Central memory CD8-positive, alpha-beta T cell (primary cell): Measurements from ENCODE around the gene GRK6.

Source experiments
- ATAC-seq: fragments of 150-1000 bp; cut with Tn5 transposase; replicated peaks from 2 replicates; pipeline ENCODE4 v1.10.0; 2022; ENCODE audit warnings: mild to moderate bottlenecking, moderate FRiP score, moderate number of reproducible peaks; ENCODE audit not compliant: poor library complexity, severe bottlenecking; ENCODE audit errors: extremely low read depth
- DNase-seq, 2 donors: peaks; one replicate each; pipeline ENCODE4 v3.0.0; 2021; ENCODE audit warnings: low spot score in 2 of 2
- H3K27ac Mint-ChIP-seq: one replicate; pipeline ENCODE4 v1.8.0; 2022; ENCODE audit warnings: low read depth, mild to moderate bottlenecking, moderate library complexity, mixed read lengths
- H3K27me3 Mint-ChIP-seq: one replicate; pipeline ENCODE4 v1.8.0; 2022; ENCODE audit warnings: mixed read lengths
- H3K36me3 Mint-ChIP-seq: one replicate; pipeline ENCODE4 v1.8.0; 2022; ENCODE audit warnings: mild to moderate bottlenecking, moderate library complexity, mixed read lengths; ENCODE audit not compliant: insufficient read depth
- H3K4me1 Mint-ChIP-seq: one replicate; pipeline ENCODE4 v1.8.0; 2022; ENCODE audit warnings: mixed read lengths
- H3K4me3 Mint-ChIP-seq: one replicate; pipeline ENCODE4 v1.8.0; 2022; ENCODE audit warnings: mild to moderate bottlenecking, moderate library complexity, mixed read lengths
- H3K9me3 Mint-ChIP-seq: one replicate; pipeline ENCODE4 v1.8.0; 2022; ENCODE audit warnings: mixed read lengths

Gene GRK6

DNA sequence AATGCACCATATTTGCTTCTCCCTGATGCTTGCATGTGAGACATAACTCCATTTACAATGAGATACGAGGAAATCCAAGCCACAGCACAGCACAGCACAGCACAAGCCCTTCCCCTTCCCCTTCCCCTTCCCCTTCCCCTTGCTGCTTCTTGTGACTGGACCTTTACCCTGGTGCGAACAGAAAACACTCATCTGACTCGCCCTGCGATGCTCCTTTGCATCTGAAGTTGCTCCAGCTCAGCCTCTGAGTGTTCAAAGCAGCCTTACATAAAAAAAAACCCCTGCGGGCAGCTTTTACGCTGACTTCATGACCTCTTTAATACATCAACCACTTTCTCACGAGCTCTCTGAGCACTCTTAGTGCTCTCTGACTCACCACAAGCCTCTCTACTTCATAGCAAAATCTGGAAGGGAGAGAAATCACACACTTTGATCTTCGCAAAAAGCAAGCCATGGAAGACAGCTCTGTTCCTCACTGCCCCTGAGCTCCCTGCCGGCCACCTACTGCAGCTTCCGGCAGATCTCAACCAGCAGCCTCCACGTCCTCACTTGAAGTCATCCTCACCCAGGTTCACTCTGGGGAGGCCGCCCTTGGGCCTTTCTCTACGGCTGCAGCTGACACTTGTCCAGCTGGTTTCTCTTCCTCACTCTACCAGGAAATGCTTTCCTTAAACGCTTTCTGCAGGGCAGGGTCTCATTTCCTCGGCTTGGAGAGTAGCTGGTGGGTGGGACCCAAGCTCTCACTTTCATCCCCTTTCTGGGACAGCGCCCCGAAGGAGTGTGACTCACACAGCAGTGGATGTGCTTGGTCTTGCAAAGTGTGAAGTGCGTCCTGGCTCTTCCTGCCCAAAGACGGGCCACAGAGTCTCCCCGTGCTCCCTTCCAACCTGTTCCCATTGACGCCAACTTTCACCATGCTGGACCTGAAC lies 37.0 kb upstream of the GRK6 start:
- ATAC-seq (peak; percentile 85), DNase-seq (peak in 1 of 2 donors; percentile 50)
- Mint-ChIP-seq H3K9me3 (no peaks in the 10 kb centered on the region), H3K27me3 (no peaks in the 10 kb centered on the region), H3K4me3 (peak overlapping the region; percentile 59), H3K4me1 (peaks cover 45% of the 10 kb centered on the region), H3K36me3 (no peaks in the 10 kb centered on the region), H3K27ac (peak overlapping the region; percentile 93)

DNA sequence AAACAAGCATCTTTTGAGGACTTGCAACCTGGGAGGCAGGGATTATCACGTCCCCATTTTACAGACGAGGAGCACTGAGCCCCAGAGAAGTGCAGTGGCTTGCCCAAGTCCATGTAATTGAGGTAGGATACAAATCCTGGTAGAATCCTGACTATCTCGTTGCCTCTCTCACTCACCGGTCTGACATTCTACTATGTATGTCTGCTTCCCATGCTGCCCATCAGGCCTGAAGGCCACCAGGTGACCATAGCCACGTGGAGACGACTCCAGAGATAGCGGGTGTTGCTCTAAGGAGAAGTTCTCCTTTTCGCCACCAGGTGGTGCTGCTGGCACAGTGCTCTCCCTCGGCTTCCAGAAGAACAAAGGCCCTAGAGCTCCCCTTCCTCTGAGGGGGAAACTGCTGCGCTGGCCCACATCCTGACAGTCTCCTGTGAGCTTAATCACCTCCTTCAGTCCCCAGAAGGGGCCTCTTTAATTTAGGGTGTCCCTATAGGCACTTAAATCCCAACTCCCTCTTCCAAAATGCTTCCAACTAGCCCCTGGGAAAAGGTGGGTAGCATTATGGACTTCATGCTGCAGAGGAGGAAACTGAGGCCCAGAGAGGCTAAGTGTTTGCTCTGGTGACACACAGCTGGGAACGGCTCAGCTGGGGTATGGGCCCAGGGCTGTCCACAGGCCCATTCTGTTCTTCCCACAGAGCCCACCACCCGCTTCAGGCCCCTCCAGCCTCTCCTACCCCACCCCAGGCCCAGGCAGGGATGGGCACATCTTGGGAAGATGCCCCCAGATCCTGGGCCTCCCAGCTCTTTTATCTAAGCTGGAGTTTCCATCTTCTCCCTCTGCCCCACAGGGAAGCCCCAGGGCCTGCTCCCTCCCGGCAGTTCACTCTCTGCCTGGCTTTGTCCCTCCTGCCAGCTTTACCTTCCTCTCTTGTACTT lies 35.8 kb upstream of the GRK6 start:
- peak overlapping the region; percentile 93 for H3K27ac Mint-ChIP-seq
- peak overlapping the region; percentile 59 for H3K4me3 Mint-ChIP-seq
- DNase-seq (peak; percentile 86 to 88), ATAC-seq (peak; percentile 64)
- H3K9me3 Mint-ChIP-seq, result no peaks in the 10 kb centered on the region
- H3K4me1 Mint-ChIP-seq, result peaks cover 38% of the 10 kb centered on the region
- H3K36me3 Mint-ChIP-seq, result no peaks in the 10 kb centered on the region
- H3K27me3 Mint-ChIP-seq, result no peaks in the 10 kb centered on the region

DNA sequence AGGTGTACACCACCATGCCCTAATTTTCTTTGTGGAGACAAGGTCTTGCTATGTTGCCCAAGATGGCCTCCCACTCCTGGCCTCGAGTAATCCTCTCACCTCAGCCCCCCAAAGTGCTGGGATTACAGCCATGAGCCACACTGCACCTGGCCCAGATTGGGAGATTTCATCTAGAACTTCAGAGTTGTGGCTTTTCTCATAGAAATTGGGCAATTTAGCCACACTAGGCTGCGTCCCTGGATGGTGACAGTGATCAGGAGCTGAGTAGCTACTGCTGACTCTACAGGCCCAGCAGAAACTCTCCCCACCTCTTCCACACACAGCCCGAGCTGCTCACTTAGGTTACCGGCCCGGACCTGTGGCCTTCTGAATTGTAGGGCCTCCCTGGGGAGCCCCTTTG lies 33.7 kb upstream of the GRK6 start:
- peaks cover 37% of the 10 kb centered on the region for H3K4me1 Mint-ChIP-seq
- DNase-seq (no peak), ATAC-seq (no peak)
- no peaks in the 10 kb centered on the region for H3K27me3 Mint-ChIP-seq
- H3K36me3 Mint-ChIP-seq, result no peaks in the 10 kb centered on the region
- no peak overlapping the region for H3K4me3 Mint-ChIP-seq
- H3K27ac Mint-ChIP-seq, result no peak overlapping the region
- no peaks in the 10 kb centered on the region for H3K9me3 Mint-ChIP-seq

DNA sequence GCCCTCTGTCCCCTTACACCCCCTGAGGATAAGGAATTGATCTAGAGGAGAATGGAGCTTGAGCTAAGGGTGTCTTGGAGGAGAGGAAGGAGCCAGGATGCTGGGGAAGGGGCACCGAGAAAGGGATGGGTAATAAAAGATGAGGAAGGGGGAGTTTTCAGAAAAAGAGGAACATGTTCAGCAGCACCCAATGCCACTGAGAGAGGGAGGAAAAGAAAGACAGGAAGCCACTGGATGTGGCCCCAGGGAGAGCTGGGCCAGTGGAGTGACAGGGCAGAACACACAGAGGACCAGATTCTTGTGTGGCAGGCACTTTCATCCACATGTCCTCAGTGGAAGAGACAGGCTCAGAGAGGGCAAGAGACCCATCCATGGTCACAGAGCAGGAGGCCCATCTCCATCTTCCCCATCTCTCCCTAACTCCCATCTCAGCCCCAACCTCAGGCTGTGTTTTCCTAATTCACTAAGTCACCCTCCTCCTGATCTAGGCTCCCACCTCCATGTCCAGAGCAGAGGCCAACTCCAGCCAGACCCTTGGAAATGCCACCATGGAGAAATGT lies 33.2 kb upstream of the GRK6 start:
- H3K4me1 Mint-ChIP-seq, result peaks cover 33% of the 10 kb centered on the region
- ATAC-seq, result no peak
- H3K4me3 Mint-ChIP-seq, result no peak overlapping the region
- no peak overlapping the region for H3K27ac Mint-ChIP-seq
- DNase-seq, result no peak
- no peaks in the 10 kb centered on the region for H3K36me3 Mint-ChIP-seq
- no peaks in the 10 kb centered on the region for H3K9me3 Mint-ChIP-seq
- H3K27me3 Mint-ChIP-seq, result no peaks in the 10 kb centered on the region

DNA sequence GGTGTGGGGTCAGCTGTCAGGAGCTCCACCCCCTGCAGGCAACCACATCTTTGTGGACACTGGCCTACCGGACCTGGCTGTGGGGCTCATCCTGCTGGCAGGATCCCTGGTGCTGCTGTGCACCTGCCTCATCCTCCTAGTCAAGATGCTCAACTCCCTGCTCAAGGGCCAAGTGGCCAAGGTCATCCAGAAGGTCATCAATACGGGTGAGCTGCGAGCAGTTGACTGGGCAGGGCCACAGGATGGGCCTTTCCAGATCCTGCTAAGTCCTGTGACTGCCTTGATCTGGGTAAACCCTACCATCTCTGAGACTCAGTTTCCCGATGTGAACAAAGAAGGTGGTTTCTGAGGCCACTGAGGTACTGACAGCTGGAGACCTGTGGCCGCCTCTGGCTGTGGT lies 32.5 kb upstream of the GRK6 start:
- no peaks in the 10 kb centered on the region for H3K9me3 Mint-ChIP-seq
- H3K4me1 Mint-ChIP-seq, result peaks cover 26% of the 10 kb centered on the region
- H3K27ac Mint-ChIP-seq, result no peak overlapping the region
- no peaks in the 10 kb centered on the region for H3K27me3 Mint-ChIP-seq
- DNase-seq, result no peak
- ATAC-seq, result no peak
- H3K4me3 Mint-ChIP-seq, result no peak overlapping the region
- no peaks in the 10 kb centered on the region for H3K36me3 Mint-ChIP-seq

DNA sequence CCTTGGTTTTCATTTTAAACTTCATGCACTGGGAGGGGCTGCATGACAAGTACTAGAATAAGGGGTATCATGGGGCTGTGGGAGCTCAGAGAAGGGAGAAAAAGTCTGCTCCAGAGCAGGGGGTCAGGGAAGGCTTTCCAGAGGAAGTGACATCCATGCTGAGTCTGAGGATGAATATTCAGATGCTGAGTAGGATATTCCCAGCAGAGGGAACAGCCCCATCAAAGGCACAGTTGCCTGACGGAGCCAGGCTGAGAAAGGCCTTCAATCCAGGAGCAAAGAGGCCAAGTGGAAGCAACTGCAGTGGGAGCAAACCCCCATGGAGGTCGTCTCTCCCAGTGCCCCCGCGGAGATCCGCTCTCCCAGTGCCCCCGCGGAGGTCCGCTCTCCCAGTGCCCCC lies 30.4 kb upstream of the GRK6 start:
- peaks cover 5% of the 10 kb centered on the region for H3K4me1 Mint-ChIP-seq
- DNase-seq, result no peak
- no peak overlapping the region for H3K27ac Mint-ChIP-seq
- H3K27me3 Mint-ChIP-seq, result no peaks in the 10 kb centered on the region
- no peak for ATAC-seq
- no peak overlapping the region for H3K4me3 Mint-ChIP-seq
- no peaks in the 10 kb centered on the region for H3K36me3 Mint-ChIP-seq
- H3K9me3 Mint-ChIP-seq, result no peaks in the 10 kb centered on the region

DNA sequence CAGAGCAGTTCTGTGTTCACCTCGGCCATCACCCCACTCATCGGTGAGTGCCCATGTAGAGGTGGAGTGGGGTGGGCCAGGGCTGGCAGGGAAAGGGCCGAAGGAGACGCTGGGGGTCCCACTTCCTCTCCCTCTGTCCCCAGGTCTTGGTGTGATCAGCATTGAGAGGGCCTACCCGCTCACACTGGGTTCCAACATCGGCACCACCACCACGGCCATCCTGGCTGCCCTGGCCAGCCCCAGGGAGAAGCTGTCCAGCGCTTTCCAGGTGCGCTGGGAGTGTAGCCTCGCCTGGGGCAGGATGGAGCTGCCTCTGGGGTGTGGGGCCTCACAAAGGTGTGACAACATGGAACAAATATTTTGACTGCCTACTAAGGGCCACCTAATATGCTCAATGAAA lies 29.7 kb upstream of the GRK6 start:
- ATAC-seq, result no peak
- no peaks in the 10 kb centered on the region for H3K27me3 Mint-ChIP-seq
- H3K9me3 Mint-ChIP-seq, result no peaks in the 10 kb centered on the region

DNA sequence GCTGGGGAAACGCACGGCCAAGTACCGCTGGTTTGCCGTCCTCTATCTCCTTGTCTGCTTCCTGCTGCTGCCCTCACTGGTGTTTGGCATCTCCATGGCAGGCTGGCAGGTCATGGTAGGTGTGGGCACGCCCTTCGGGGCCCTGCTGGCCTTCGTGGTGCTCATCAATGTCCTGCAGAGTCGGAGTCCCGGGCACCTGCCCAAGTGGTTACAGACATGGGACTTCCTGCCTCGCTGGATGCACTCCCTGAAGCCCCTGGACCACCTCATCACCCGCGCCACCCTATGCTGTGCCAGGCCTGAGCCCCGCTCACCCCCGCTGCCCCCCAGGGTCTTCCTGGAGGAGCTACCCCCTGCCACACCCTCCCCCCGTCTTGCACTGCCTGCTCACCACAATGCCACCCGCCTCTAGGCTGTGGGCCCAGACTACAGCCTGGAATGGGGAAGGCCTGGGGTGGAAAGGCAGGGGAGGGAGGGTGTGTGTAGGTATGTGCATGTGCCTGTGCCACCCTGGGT lies 28.5 kb upstream of the GRK6 start:
- ATAC-seq (no peak), DNase-seq (no peak)
- Mint-ChIP-seq H3K36me3 (no peaks in the 10 kb centered on the region), H3K27ac (no peak overlapping the region), H3K4me3 (no peak overlapping the region), H3K4me1 (peaks cover 4% of the 10 kb centered on the region), H3K27me3 (no peaks in the 10 kb centered on the region), H3K9me3 (no peaks in the 10 kb centered on the region)

More for the DNA sequence above, 29.7 kb upstream of the GRK6 start:
- Mint-ChIP-seq H3K4me1 (no peaks in the 10 kb centered on the region), H3K36me3 (no peaks in the 10 kb centered on the region), H3K4me3 (no peak overlapping the region), H3K27ac (no peak overlapping the region)
- no peak for DNase-seq

DNA sequence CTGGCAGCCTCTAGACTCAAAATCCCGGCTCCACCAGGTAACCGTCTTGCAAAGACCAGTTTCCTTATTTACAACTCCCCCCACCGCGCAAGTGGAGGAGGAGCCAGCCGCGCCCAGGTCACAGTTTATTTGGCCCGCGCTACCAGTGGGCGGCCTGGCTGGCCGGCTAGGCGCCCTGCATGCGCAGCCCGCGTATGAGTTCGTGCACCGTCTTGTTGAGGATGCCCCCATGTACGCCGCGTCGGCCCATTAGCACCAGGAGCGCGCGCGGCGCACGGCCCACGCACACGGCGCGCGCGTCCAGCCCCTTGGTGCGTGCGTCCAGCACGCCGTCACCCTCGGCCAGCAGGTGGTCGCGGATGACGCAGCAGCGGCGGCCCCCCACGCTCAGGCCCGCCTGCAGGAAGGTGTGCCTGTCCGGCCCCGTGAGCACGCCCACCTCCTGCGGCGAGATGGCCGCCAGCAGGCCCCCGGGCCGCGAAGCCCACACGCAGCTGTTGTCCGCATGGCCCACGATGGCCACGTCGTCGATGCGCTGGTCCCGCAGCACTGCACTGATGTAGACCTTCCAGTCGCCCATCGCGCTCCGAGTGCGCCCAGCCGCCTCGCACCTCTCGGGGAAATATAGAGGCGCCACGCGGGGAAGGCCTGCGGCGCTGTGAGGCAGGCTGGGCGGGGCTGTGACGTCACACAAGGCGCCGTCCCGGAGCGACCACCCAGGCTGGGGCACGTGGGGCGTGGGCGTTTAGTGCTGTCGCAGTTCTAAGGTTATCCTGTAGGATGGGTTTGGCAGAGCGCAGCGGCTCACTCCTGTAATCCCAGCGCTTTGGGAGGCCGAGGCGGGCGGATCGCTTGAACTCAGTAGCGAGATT lies 26.2 kb upstream of the GRK6 start, which contains the start of gene PFN3:
PFN3 (minus strand) TSS at position 665 of the 872 bp plus-strand sequence; CDS start at position 580, 85 bp downstream.
- H3K4me1 Mint-ChIP-seq, result peaks cover 20% of the 10 kb centered on the region
- H3K4me3 Mint-ChIP-seq, result no peak within 1 kb of the TSS
- H3K36me3 Mint-ChIP-seq, result peaks cover 3% of the 10 kb centered on the region
- DNase-seq (no peak), ATAC-seq (no peak)
- H3K27me3 Mint-ChIP-seq, result no peaks in the 10 kb centered on the region
- H3K9me3 Mint-ChIP-seq, result no peaks in the 10 kb centered on the region
- H3K27ac Mint-ChIP-seq, result no peak within 1 kb of the TSS

DNA sequence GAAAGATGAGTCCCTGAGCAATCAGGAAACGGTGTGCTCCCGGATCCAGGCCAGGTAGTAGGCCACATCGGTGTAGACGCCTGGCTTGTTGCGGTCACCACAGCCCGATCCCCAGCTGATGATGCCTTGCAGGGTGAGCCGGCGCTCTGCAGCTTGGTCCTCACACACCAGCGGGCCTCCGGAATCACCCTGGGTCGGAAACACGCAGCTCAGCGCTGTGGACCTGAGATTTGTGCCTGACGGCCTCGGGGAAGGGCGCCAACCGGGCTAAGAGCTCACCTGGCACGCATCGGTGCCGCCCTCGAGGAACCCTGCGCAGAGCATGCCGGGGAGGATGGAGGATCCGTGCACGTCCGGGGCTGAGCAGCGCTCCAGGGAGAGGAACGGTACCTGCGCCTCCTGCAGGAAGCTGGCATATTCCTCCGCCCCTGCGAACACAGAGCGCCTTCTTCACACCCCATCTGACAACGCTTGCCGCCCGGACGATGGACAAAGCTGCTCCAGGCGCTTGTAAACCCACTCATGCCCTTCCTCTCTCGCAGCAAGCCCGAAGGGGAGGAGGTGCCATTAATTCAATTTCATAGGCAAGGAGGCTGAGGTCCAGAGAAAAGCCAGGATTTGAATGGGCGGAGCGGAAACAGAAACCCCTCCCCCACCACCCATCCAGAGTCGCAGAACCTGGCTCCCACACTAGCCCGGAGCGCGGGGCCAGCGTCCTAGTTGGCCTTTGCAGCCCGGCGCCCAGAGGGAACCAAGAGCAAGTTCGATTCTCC lies 24.0 kb upstream of the GRK6 start:
- no peaks in the 10 kb centered on the region for H3K9me3 Mint-ChIP-seq
- peaks cover 28% of the 10 kb centered on the region for H3K4me1 Mint-ChIP-seq
- DNase-seq (no peak), ATAC-seq (no peak)
- H3K4me3 Mint-ChIP-seq, result peak overlapping the region; percentile 81
- H3K27me3 Mint-ChIP-seq, result no peaks in the 10 kb centered on the region
- H3K36me3 Mint-ChIP-seq, result peaks cover 3% of the 10 kb centered on the region
- peak overlapping the region; percentile 68 for H3K27ac Mint-ChIP-seq
